ENCODE measurements around the gene FAM149A.

The FAM149A gene

GRCh38 chr4:186158966-186159365 lies 54.5 kb downstream of the FAM149A start:
- DNase-seq (ENCODE audit: low spot score) = no peak

GRCh38 chr4:186159613-186160012 lies 55.1 kb downstream of the FAM149A start:
- no peak for DNase-seq (ENCODE audit: low spot score)

GRCh38 chr4:186161138-186161537 lies 56.6 kb downstream of the FAM149A start:
- no peak for DNase-seq (ENCODE audit: low spot score)

- DNase-seq (ENCODE audit: low spot score) = no peak
Observed at GRCh38 chr4:186166852-186167512, 62.5 kb downstream of the FAM149A start.

DNA sequence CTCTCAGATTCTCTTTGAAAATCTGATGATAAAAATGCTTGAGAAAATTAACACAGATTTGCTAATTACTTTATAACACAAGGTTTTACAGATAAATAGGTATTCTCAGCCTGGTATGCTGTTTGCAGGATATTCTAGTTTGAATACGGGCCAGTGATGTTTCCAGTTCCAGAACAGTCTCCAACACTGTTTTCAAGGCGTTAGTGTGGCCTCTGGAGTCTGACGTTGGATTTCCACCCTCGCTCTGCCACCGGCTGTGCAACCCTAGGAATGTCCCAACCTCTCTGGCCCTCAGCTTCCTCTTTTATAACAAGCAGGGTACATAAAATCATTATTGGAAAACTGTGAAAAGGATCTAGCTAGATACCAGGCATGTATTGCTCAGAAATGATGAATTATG lies 63.1 kb downstream of the FAM149A start:
- DNase-seq (ENCODE audit: low spot score) = no peak

DNA sequence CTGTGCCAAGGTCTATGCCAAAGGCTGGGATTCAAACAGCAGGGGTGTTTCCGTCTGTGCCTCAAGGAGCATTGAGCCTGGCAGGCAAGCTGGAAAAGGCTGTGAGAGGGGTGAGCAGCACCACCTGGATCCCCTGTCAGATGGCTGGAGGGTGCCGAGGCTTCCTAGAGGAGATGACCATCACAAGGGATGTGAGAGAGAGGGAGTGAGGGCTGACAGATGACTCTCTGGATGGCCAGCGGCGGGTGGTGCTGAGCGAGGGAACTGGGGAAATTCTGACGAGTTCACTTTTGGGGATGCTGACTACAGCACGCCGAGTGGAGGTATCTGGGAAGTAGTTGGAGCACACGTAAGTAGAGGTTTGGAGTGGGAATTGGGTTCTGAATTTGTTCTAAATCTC lies 64.2 kb downstream of the FAM149A start:
- DNase-seq (ENCODE audit: low spot score) = no peak

DNA sequence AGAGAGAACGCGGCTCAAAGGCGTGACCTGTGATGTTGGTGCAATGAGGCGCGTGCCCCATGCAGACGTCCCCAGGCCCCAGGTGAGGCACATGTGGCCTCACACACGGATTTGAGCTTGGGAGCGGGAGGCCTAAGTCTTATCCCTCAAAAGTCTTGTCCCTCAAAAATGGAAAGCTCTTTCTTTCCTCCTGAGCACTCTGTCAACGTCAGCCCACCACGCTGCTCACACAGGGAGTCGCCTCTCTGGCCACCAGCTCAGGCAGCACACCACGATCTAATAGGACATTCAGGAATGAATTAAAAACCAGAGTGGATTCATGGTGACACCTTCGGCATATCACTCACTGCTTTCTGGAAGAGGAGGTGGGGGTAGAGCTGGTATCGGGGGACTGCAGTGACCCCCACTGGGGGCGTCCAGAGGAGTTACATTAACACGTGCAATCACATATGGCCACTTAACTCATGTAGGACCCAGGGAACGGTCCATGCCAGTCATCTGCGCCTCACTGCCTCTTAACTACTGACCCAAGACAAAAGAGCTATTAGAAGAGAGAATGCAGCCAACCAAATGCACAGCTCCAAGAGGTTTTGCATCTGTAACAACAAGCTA lies 64.9 kb downstream of the FAM149A start:
- DNase-seq (ENCODE audit: low spot score) = no peak

DNA sequence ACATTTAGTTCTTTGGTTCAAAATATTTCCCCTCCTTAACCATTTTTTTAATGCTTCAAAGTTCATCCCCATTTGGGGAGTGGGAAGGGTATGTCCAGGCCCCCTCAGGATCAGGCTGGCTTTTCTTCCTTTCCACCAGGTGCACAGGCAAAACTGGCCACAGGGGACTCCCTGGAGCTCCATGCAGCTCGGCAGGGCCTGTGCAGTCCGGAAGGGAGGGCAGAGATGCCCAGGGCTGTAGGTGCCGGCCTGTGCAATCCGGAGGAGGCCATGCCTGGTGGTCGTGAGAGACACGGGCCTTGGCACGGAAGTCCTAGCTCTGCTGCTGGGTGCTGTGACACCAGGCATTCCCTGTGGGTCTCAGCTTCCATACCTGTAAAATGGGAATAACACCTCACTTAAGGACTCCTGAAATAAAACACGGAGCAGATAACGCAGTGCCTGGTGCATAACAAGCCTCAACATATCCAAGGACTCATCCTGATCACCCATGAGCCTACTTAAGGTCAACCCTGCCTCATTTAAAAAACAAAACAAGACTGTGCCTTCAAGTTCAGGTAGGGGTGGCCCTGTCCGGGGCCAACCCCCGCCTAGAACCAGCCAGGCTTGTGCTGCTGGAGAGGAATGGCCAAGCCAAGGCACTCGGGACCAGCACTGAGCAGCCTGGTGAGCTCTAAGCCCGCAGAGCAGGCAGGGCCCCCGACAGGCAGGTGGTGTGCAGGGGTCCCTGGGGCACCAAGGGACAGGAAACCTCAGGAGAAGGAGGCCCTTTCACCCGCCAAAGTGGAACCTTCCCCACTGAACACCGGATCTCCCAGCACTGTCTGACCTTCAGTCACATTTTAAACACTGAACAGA lies 65.7 kb downstream of the FAM149A start:
- DNase-seq (ENCODE audit: low spot score) = no peak

- no peak for DNase-seq (ENCODE audit: low spot score)
Observed at GRCh38 chr4:186170966-186171365, 66.5 kb downstream of the FAM149A start.

GRCh38 chr4:186172546-186172945 lies 68.0 kb downstream of the FAM149A start:
- no peak for DNase-seq (ENCODE audit: low spot score)

GRCh38 chr4:186188107-186188506 lies 83.6 kb downstream of the FAM149A start:
- DNase-seq (ENCODE audit: low spot score) = no peak

DNA sequence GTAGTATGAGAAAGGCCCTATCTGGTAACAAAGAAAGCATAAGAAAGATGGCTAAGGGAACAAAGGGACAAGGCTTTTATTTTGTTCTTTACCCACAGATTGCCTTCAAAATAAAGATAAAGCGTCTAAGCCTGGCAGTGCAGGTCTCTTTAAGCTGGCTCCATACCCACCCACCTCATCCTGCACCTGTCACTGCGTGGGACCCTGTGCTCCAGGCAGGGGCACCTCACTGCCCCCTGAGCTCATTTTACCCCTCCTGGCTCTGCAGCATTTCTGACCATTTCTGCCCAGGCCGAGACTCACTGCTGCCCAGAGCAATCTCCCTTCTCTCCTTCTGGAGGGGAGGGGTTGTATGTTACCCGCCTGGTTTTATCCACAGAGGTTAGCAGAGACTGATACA lies 85.2 kb downstream of the FAM149A start:
- no peak for DNase-seq (ENCODE audit: low spot score)

- DNase-seq (ENCODE audit: low spot score) = no peak
Observed at GRCh38 chr4:186190581-186191199, 86.2 kb downstream of the FAM149A start.

DNA sequence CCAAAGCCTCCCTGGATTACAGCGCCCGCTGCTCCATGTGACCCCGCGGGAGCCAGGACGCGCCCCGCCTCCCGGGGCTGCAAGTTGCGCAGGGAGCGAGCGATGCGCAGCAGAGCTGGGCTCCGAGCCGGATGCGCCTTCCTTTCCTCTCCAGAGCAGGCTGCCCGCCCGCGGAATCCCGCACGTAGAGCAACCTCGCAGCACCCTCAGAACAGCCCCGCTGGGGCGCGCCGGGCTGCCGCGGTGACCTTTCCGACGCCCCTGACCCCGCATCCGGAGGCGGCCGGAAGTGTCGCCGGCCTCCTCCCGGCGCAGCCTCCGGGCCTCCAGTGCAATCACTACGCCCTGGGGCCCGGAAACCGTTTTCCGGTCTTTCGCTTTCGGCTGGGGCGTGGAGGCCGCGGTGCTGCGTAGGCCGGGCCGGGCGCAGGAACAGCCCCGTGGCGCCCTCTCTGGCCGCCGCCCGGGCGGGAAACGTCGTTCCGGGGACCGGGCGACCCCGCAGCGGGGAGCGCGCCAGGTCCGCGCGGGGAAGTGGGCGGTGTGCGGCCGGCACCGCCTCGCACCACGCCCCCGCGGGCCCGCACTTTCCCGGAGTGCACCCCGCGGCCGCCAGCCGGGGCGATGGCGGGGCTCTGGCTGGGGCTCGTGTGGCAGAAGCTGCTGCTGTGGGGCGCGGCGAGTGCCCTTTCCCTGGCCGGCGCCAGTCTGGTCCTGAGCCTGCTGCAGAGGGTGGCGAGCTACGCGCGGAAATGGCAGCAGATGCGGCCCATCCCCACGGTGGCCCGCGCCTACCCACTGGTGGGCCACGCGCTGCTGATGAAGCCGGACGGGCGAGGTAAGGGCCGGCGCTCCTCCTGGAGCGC lies 86.9 kb downstream of the FAM149A start, which contains the start of gene CYP4V2:
TSS of gene CYP4V2 (plus strand) at position 368 of the 866 bp plus-strand sequence. CDS start at position 625, 257 bp downstream.
- DNase-seq (ENCODE audit: low spot score) = peak; percentile 74

DNA sequence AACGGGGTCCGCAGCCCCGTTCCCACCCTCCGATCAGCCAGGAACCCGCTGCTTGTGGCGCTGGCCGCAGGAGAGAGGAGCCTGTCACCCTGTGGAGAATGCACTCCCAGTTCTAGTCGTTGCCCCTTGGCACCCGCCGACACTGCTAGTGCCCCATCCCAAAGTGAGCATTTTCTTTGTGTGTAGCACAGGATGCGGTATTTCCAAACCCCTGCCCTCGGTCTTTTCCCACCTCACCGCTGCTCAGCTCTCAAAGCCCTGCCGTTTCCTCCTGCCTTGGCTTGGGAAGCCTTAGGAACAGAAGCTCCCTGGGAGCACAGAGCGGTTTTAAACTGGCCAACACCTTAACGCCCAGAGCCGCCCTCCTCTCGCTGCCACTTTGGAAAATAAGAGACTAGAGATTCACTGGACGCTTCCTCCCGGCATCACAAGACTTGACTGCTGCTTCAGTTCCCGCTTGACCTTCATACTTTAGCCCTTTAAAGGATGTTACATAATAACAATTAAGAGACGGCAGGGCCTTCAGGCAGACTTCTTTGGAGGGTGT lies 87.6 kb downstream of the FAM149A start:
- DNase-seq (ENCODE audit: low spot score) = peak; percentile 75

DNA sequence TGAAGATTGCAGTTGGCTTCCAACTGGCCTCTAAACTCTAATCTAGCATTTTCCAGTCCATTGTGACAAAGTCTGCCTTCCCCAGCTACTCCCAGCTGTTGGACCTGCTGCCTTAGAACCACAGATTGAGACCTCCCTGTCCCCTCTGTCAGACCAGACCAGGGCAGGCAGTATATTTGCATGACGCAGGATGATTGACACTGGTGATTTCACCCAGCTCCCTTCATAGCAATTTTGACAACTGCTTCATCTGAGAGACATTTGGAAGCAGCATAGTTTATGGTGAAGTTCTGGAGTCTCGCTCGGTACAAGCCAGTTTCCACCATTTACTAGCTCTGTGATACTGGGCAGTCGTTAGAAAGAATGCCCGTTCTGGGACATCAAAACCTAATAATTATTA lies 89.3 kb downstream of the FAM149A start:
- no peak for DNase-seq (ENCODE audit: low spot score)

DNA sequence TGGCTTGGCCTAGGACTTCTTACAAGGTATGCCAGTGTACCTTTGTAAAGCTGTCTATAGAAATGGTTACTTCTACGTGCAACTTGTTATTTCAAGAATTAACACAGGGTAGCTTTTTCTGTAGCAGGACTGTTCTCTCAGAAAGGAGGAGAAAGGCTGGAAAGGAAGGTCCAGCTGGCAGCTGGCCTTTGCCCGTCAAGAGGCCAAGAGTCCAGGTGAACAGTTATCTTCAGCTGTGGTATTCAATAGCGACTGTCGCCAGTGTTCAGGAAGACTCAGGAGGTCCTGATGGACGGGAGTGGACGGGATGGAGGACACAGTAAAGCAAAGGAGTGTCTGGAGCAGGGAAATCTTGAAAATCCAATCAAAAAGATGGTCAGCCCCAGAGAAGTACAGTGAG lies 91.6 kb downstream of the FAM149A start:
- no peak for DNase-seq (ENCODE audit: low spot score)

- DNase-seq (ENCODE audit: low spot score) = no peak
Observed at GRCh38 chr4:186200516-186200915, 96.0 kb downstream of the FAM149A start.

DNA sequence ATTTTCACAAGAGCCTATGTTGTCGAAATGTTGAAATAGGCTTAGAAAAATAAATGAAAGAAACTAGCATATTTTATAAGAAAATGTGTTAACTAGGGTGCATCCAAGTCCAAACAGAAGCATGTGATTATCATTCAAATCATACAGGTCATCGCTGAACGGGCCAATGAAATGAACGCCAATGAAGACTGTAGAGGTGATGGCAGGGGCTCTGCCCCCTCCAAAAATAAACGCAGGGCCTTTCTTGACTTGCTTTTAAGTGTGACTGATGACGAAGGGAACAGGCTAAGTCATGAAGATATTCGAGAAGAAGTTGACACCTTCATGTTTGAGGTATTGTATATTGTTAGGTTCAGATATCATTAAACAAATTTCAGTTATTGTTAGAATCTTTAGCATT lies 96.5 kb downstream of the FAM149A start:
- DNase-seq (ENCODE audit: low spot score) = no peak

DNA sequence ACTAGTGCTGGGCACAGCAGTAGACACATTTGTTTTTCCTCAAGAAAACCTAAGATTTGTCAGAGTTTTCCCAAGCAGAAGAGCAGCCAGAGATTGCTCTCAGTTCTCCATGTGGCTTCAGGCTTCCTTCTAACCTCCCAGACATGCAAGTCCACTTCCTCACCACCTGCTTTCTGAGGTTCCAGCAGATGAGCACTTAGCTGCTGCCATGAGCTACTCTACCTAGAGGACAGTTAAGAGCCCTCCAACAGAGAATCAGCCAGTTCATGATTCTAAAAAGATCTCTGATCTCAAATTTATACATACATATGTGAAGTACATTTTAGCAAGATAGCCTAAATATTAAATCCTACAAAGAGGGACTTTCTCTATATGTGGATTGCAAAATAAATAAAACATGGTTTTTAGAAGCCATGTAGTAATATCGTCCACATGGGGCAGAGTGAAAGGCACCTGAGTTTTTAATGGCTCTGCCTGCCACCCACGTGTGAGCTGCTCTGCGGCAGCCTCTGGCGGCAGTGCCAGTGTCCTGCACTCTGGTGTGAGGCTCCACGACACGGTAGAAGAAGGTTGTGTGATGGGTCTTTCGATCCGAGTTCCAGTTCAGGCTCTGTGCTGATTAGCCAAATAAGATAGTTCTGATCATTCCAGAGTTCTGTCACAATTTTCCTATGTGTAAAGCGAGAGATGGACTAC lies 97.2 kb downstream of the FAM149A start:
- DNase-seq (ENCODE audit: low spot score) = no peak
